ENCODE data around the gene ADAM10.

The ADAM10 gene

GRCh38 chr15:58597943-58598828, 151.3 kb downstream of the ADAM10 start:
- DNase-seq (ENCODE audit: low read depth): no peak
- no peak overlapping the region for H3K4me3 ChIP-seq (ENCODE audit: low read depth, low read length)

DNA sequence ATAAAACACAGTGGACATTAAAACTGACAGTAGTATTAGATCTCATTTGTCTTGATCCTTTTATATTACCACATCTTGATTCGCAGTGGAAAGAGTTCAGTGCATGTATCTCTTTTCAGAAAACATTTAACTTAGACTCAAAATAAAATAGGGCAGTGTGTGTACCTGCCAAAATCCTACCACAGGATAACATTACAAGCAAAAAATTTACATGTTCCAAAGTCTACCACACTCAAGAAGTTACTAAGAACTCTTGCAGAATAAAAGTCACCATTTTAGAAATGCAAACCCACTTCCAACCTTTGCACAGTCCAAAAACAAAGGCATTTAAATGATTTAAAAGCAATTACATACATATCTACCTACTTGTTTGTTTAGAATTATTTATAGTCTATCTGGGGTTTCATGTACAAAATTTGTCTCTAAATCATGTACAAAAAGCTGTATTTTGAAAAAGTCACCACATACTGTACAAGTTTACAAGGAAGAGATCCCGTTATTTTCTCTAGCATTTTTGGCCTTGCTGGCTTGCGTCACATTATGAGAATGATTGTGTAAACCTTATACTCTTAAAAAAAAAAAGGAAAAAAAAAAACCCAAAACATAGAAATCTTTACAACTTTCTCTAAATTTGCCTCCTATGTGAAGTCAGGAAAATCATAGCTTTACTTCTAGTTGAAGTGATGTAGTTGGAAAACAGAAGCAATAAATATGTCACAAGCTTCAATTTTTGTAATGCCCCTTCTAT, 153.8 kb downstream of the ADAM10 start:
- no peak for DNase-seq (ENCODE audit: low read depth)
- H3K4me3 ChIP-seq (ENCODE audit: low read depth, low read length): no peak overlapping the region

- no peak overlapping the region for H3K4me3 ChIP-seq (ENCODE audit: low read depth, low read length)
- DNase-seq (ENCODE audit: low read depth): no peak
These were observed 154.6 kb downstream of the ADAM10 start for GRCh38 chr15:58594898-58595297.

DNA sequence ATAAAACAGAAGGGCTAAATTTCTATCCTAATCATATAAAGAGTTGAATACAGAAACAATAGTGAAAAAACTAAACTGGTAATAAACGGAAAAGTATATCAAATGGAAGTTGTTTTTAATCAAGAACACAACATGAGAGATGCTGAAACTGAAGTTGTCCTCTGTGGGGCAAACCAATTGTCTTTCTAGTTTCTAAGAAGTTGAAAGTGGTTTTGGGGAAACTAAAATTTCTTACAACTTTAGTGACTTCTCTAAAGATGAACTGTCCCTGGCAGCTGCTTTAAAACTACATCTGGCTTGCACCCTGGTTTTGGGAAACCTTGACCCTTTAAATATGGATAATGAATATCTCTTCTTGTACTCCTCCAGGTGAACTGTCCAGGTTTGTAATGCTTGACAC, 155.6 kb downstream of the ADAM10 start:
- no peak overlapping the region for H3K4me3 ChIP-seq (ENCODE audit: low read depth, low read length)
- no peak for DNase-seq (ENCODE audit: low read depth)

- H3K4me3 ChIP-seq (ENCODE audit: low read depth, low read length): no peak overlapping the region
- DNase-seq (ENCODE audit: low read depth): no peak
These were observed 158.6 kb downstream of the ADAM10 start for GRCh38 chr15:58590926-58591325.

GRCh38 chr15:58590236-58590635, 159.3 kb downstream of the ADAM10 start:
- no peak for DNase-seq (ENCODE audit: low read depth)
- H3K4me3 ChIP-seq (ENCODE audit: low read depth, low read length): no peak overlapping the region

DNA sequence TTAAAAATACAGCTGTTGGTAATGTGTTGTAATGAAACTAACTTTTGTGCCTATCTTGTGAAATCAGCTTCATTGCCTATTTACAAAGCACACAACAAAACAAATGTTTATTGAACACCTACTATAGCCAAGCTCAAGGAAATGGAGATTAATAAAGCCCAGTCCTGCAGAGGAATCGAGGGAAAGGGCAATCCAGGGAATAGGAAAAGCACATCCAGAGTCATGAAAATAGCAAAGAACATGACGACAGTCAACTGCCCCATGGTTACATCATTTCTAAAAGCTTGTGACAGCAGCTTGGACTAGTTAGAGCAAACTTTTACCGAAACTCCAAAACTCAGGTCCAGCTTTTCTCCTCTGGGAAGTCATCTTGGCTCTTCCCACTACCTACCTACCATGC, 160.5 kb downstream of the ADAM10 start:
- no peak overlapping the region for H3K4me3 ChIP-seq (ENCODE audit: low read depth, low read length)
- no peak for DNase-seq (ENCODE audit: low read depth)

- DNase-seq (ENCODE audit: low read depth): no peak
- H3K4me3 ChIP-seq (ENCODE audit: low read depth, low read length): no peak overlapping the region
These were observed 161.4 kb downstream of the ADAM10 start for GRCh38 chr15:58588096-58588495.

- DNase-seq (ENCODE audit: low read depth): no peak
- H3K4me3 ChIP-seq (ENCODE audit: low read depth, low read length): no peak overlapping the region
These were observed 162.0 kb downstream of the ADAM10 start for GRCh38 chr15:58587486-58587885.

GRCh38 chr15:58585693-58586443, 163.6 kb downstream of the ADAM10 start:
- H3K4me3 ChIP-seq (ENCODE audit: low read depth, low read length): no peak overlapping the region
- no peak for DNase-seq (ENCODE audit: low read depth)

DNA sequence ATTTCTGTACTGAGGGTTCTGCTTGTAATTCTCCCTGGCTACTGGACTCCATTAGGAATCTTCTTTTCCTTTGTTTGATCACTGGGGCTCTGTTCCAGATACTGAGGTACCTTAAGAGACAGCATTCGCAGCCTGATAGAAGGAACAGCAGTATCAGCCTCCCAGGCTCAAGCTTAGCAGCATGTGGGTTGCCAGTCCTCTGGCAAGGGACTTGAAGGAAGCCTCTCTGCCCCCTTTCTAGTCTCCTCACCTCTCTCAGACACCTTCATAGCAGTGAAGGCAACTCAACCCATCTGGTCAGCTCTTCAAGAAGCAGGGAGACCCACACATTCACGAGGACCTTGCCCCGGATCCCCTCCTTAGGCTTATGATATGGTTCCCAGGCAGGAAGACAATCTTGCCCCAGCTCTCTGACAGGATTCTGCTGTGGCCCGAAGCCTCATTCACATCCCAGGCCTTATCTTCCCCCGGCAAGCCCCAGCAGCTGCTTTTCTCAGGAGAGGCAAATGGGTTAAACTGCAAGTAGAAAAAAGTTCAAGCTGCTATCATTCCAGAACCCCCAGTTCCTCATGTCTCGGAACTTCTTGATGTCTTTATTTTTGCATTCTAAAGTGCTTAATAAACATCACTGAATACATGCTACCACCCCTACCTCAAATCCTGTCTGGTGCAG, 164.6 kb downstream of the ADAM10 start:
- no peak overlapping the region for H3K4me3 ChIP-seq (ENCODE audit: low read depth, low read length)
- DNase-seq (ENCODE audit: low read depth): no peak

GRCh38 chr15:58583171-58583908, 166.2 kb downstream of the ADAM10 start:
- DNase-seq (ENCODE audit: low read depth): no peak
- no peak overlapping the region for H3K4me3 ChIP-seq (ENCODE audit: low read depth, low read length)

- no peak for DNase-seq (ENCODE audit: low read depth)
- no peak overlapping the region for H3K4me3 ChIP-seq (ENCODE audit: low read depth, low read length)
These were observed 167.3 kb downstream of the ADAM10 start for GRCh38 chr15:58582160-58582559.

DNA sequence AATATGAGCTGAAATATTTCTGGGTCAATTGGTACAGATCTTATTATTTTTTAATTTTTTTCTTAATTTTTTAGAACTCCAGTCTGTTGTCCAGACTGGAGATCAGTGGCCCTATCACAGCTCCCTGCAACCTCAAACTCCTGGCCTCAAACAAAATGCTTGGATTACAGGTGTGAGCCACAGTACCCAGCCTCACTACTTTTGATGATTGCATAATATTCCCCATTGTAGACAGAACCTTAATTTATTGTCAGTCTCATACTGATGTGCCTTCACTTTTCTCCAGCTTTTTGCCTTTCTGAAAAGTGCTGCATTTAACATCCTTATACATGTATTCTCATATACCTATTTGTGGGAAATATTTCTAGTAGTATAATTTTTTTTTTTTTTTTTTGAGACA, 172.8 kb downstream of the ADAM10 start:
- H3K4me3 ChIP-seq (ENCODE audit: low read depth, low read length): no peak overlapping the region
- no peak for DNase-seq (ENCODE audit: low read depth)

- DNase-seq (ENCODE audit: low read depth): no peak
- H3K4me3 ChIP-seq (ENCODE audit: low read depth, low read length): no peak overlapping the region
These were observed 174.3 kb downstream of the ADAM10 start for GRCh38 chr15:58575045-58575786.

DNA sequence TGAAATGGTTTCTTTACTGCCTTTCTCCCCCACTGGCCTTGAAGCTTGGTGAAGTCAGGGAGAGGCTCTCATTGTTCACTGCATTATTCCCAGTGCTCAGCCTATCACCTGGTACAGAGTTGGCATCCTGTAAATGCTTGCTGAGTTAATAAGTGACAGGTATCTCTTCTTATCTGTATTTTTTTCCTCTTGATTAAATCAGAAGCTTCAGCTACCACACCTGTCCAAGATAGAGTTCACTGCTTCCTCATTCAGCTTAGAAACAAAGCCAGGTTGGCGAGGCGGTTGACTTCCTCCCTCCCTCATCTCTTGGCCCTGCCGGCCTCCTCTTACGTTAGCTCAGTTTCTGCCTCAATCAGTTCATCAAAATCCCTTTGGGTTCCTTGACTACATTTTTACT, 174.9 kb downstream of the ADAM10 start:
- H3K4me3 ChIP-seq (ENCODE audit: low read depth, low read length): no peak overlapping the region
- DNase-seq (ENCODE audit: low read depth): no peak

DNA sequence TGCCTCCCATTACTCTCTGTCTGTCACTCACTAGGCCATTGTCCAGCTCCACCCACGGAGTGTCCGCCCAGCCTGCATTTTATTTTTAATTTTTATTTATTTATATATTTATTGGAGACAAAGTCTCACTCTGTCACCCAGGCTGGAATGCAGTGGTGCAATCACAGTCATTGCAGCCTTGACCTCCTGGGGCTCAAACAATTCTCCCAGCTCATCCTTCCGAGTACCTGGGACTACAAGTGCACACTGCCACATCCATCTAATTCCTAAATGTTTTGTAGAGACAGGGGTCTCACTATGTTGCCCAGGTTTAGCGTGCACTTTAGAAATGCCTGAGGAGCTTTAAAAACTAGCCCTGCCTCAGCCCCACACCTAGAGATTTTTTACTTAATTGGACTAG, 176.2 kb downstream of the ADAM10 start:
- H3K4me3 ChIP-seq (ENCODE audit: low read depth, low read length): no peak overlapping the region
- DNase-seq (ENCODE audit: low read depth): no peak

DNA sequence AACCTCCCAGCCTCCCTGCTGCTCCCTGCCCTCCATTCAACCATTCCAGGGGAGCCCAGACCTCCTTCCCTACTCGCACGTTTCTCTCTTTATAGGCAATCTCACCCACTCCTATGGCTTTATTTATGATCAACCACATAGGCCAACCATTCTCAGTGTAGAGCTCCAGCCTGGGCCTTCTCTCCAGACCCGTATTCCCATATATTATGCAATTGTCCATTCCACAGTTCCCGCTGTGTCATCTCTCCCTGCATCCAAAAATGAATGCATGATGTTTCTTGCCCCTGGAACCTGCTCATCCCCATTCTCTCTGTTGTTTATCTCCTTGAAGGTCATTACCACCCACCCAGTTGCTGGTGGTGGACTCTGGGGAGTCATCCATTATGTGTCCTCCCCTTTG, 177.0 kb downstream of the ADAM10 start:
- no peak for DNase-seq (ENCODE audit: low read depth)
- no peak overlapping the region for H3K4me3 ChIP-seq (ENCODE audit: low read depth, low read length)
